Measurements from ENCODE around the gene SAP30BP. TPM values are rescaled to one million over a fixed set of nuclear protein-coding genes. Genes with fewer than 3 reads are reported as not detected.

SAP30BP gene
- total RNA-seq, 4 donors from 2014 or later = 68.2 to 87.2 (median 77.2) TPM

GRCh38 chr17:75706042-75706728 lies 39.0 kb downstream of the SAP30BP start:
- no peak overlapping the region for H3K4me3 ChIP-seq
- H3K27ac ChIP-seq = peak overlapping the region in 3 of 4 donors; percentile 6 to 60 (median 56)
- no peak for ATAC-seq
- no peaks in the 10 kb centered on the region for H3K9me3 ChIP-seq
- H3K27me3 ChIP-seq = no peaks in the 10 kb centered on the region
- peaks cover 0 to 20% (median 4%) of the 10 kb centered on the region in 3 donors for H3K4me1 ChIP-seq
- whole genome bisulfite sequencing, 2 donors (ENCODE audit: low coverage in 1 of 2) = 80 to 92% methylated on average over 1 to 7 of the region's 20 CpGs
- peaks cover 0 to 78% of the 10 kb centered on the region in 2 donors for H3K36me3 ChIP-seq
- TF ChIP-seq POLR2A (IDR thresholded peaks at IDR 0.05) (no peak), EP300 (IDR thresholded peaks at IDR 0.05) (no peak), POLR2AphosphoS5 (IDR thresholded peaks at IDR 0.05) (no peak)
- TF ChIP-seq, protein P1, sequence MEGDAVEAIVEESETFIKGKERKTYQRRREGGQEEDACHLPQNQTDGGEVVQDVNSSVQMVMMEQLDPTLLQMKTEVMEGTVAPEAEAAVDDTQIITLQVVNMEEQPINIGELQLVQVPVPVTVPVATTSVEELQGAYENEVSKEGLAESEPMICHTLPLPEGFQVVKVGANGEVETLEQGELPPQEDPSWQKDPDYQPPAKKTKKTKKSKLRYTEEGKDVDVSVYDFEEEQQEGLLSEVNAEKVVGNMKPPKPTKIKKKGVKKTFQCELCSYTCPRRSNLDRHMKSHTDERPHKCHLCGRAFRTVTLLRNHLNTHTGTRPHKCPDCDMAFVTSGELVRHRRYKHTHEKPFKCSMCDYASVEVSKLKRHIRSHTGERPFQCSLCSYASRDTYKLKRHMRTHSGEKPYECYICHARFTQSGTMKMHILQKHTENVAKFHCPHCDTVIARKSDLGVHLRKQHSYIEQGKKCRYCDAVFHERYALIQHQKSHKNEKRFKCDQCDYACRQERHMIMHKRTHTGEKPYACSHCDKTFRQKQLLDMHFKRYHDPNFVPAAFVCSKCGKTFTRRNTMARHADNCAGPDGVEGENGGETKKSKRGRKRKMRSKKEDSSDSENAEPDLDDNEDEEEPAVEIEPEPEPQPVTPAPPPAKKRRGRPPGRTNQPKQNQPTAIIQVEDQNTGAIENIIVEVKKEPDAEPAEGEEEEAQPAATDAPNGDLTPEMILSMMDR (IDR thresholded peaks at IDR 0.05) = no peak

- 60% methylated on average over 1 of the region's 12 CpGs; no CpG with 5 or more reads in 1 of the 2 donors for WGBS, 2 donors (ENCODE audit: low coverage in 1 of 2)
- Histone ChIP-seq H3K4me3 (no peak overlapping the region), H3K4me1 (peaks cover 0 to 11% (median 0%) of the 10 kb centered on the region in 3 donors), H3K27ac (peak overlapping the region in 3 of 4 donors; percentile 38 to 60 (median 56)), H3K36me3 (peaks cover 0 to 68% of the 10 kb centered on the region in 2 donors), H3K27me3 (peaks cover 7% of the 10 kb centered on the region), H3K9me3 (no peaks in the 10 kb centered on the region)
- TF ChIP-seq POLR2AphosphoS5 (IDR thresholded peaks at IDR 0.05) = no peak
- TF ChIP-seq POLR2A (IDR thresholded peaks at IDR 0.05) = no peak
- TF ChIP-seq, protein P1 (IDR thresholded peaks at IDR 0.05) = no peak
- ATAC-seq = peak; percentile 83
Observed at GRCh38 chr17:75707079-75707571, 40.0 kb downstream of the SAP30BP start.

- no peak for ATAC-seq
- H3K4me3 ChIP-seq = no peak overlapping the region
- WGBS, 2 donors (ENCODE audit: low coverage in 1 of 2) = 65 to 71% methylated on average over 2 of the region's 2 CpGs
- H3K4me1 ChIP-seq = peaks cover 0 to 8% (median 0%) of the 10 kb centered on the region in 3 donors
- H3K9me3 ChIP-seq = no peaks in the 10 kb centered on the region
- H3K36me3 ChIP-seq = peaks cover 0 to 15% of the 10 kb centered on the region in 2 donors
- no peak for TF ChIP-seq POLR2AphosphoS5 (IDR thresholded peaks at IDR 0.05)
- TF ChIP-seq, protein P1 (IDR thresholded peaks at IDR 0.05) = no peak
- TF ChIP-seq EP300 (IDR thresholded peaks at IDR 0.05) = no peak
- TF ChIP-seq POLR2A (IDR thresholded peaks at IDR 0.05) = no peak
- no peak overlapping the region for H3K27ac ChIP-seq
- peaks cover 49% of the 10 kb centered on the region for H3K27me3 ChIP-seq
Observed at GRCh38 chr17:75712446-75712845, 45.3 kb downstream of the SAP30BP start.

GRCh38 chr17:75719732-75720131 lies 52.6 kb downstream of the SAP30BP start:
- H3K27ac ChIP-seq = peak overlapping the region in 3 of 4 donors; percentile 51 to 84 (median 78)
- TF ChIP-seq POLR2AphosphoS5 (IDR thresholded peaks at IDR 0.05) (no peak), EP300 (IDR thresholded peaks at IDR 0.05) (no peak), POLR2A (IDR thresholded peaks at IDR 0.05) (no peak)
- TF ChIP-seq, protein P1 (IDR thresholded peaks at IDR 0.05) = no peak
- ATAC-seq = no peak
- no peak overlapping the region for H3K4me3 ChIP-seq
- H3K27me3 ChIP-seq = peaks cover 92% of the 10 kb centered on the region
- H3K4me1 ChIP-seq = peaks cover 0 to 23% (median 7%) of the 10 kb centered on the region in 3 donors
- WGBS, 2 donors (ENCODE audit: low coverage in 1 of 2) = 80% methylated on average over 1 of the region's 2 CpGs; no CpG with 5 or more reads in 1 of the 2 donors
- H3K36me3 ChIP-seq = peaks cover 0 to 5% of the 10 kb centered on the region in 2 donors
- H3K9me3 ChIP-seq = no peaks in the 10 kb centered on the region

All from gastroesophageal sphincter (tissue), 4 donors.